GM18498 (cell line): ENCODE data around the gene FBLN2.

ENCODE experiments used
- ATAC-seq: cut with Tn5 transposase; IDR thresholded peaks from one replicate; pipeline ENCODE4 v1.9.1; 2021; ENCODE audit warnings: mild to moderate bottlenecking, moderate library complexity; ENCODE audit not compliant: unreplicated experiment

Gene FBLN2

DNA sequence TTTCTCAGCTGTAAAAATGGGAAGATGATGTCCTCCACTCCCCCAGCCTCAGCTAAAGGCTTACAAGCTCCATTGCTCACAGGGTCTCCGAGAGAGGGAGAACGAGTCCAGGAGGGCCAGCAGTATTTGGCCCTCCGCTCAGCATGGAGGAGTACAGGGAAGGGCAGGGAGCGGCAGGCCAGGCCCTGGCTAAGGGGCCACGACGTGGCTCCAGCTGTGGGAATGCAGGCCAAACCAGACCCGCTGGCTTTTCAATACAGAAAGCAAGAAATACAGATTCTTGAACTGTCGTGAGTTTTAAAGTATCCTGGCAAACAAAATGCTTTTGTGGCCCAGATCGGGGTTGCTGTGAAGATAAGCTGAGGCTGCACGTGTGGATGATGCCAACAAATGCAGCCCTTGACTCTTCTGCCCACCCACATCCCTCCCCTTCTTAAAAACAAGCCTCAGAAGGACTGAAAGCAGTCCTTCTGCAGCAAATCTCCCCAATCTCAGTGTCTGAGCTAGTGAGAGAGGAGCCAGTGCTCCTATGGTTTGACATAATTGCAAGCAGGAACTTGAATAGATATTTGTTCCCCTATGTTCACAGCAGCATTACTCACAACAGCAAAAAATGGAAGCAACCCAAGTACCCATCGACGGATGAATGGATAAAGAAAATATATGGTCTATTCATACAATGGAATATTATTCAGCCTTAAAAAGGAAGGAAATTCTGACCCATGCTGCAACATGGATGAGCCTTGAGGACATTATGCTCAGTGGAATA, 18.5 kb upstream of the FBLN2 start:
- ATAC-seq: no peak

- ATAC-seq: no peak
These were observed 16.8 kb upstream of the FBLN2 start for GRCh38 chr3:13532085-13532484.

DNA sequence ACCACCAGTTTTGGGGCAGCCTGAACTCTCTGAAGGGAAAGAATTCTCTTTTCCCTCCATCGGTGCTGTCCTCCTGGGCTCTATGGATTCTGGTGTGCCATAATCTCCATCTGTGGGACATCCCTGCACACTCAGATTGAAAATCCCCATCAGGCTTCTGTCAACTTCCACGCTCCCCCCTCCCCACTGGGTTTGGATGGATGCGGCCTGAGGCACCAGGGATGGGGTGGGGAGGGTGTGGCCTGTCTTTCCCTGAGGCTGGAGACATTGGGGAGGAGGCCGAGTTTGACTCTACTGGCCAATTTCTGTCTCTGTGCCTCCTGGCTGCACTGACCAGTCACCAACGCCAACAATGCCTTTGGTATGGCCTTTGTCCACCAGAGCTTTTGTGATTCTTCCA, 16.3 kb upstream of the FBLN2 start:
- no peak for ATAC-seq

DNA sequence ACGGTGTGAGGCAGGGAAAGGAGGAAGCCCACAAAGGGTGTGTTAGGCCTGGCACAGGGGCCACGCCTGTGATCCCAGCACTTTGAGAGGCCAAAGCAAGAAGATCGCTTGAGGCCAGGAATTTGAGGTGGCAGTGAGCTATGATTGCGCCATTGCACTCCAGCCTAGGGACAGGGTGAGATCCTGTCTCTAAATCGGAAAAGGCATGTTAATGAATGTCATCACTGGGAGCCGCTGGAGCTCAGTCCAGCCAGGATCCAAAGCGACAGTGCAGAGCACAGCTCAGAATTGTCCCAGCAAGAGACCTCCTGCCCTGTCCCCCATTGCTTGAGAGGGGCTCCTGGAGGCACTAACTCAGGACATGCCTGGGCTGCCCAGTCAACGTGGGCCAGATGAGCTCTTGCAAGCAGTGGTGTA, 15.0 kb upstream of the FBLN2 start:
- no peak for ATAC-seq

DNA sequence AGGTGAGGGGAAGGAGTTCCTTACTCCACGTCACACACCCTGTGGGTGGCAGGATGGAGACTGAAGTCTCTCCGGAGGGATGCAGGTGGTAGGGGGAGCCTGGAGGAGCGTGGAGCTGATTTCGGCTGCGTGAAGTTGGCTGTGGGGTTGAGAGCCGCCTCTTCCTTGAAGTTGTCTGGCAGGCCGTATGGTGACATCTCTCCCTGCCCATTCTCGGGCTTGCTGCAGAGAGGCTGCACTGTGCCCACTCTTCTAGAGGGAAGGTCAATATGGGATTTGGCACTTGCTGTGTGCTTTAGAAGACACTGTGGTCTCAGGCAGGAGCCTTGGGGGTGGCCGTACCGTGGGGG, 13.4 kb upstream of the FBLN2 start:
- no peak for ATAC-seq

GRCh38 chr3:13535905-13536304, 13.0 kb upstream of the FBLN2 start:
- no peak for ATAC-seq

GRCh38 chr3:13536432-13536831, 12.5 kb upstream of the FBLN2 start:
- no peak for ATAC-seq

GRCh38 chr3:13536832-13537231, 12.1 kb upstream of the FBLN2 start:
- ATAC-seq: no peak

DNA sequence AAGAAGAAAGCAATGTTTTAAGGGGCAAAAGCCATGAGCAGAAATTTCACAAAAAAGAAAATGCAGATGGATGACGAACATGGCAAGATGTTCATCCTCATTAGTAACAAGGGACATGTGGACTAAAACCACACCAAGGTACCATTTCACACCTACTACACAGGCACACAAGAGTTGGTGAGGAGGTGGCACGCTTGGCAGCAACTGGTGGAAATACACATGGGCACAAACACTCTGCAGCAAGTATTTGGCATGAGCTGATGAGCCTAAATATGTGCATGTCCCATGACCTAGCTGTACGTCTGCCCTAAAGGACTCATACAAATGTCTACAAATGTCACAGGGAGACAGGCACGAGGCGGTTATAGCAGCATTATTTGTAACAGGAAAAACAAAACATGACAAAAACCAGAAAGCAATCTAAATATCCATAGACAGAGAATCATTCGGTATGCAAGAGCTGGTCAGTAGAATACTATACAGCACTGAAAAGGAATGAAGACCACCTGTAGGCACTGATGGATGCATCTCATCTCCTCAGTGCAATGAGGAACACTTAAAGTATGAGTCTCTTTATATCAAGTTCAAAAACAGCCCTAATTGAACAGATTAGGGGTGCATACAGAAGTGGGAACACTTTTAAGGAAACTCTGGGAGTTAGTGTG, 11.5 kb upstream of the FBLN2 start:
- no peak for ATAC-seq

DNA sequence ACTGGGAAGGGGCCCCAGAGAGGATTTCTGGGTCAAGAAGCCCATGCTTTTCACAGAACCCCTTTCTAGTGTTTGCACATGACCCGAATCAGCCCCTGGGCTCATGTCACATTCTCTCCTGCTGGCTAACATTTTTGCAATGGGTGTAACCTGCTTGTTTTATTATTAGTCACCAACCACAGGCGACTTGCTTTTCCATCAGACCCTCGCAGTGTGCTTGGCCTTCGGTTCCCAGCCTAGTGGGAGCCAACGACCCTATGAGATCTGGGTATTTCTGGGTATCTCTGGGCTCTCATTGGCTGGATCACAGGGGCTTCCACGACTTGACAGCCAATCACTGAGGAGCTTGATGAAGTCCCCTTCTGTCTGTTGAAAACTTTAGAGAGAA, 11.0 kb upstream of the FBLN2 start:
- no peak for ATAC-seq

- no peak for ATAC-seq
These were observed 10.2 kb upstream of the FBLN2 start for GRCh38 chr3:13538520-13539291.

- no peak for ATAC-seq
These were observed 9.7 kb upstream of the FBLN2 start for GRCh38 chr3:13539292-13539638.

DNA sequence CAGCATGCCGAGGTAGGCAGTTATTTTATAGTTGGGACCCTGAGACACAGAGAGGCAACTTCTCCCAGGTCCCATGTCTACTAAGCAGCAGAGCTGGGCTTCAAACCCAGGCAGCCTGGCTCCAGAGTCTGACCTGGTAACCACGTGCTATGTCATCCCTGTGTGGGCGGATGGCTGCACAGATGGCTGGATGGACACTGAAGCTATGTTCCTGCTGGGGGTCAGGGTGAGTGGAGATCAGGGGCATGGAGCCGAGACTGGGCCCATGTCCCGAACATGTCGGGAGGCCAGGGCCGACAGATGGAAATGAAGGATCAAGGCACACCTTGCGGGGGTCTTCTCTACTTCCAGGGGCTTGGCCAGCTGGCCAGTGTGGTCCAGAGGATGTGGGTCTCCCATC, 9.3 kb upstream of the FBLN2 start:
- no peak for ATAC-seq

- ATAC-seq: no peak
These were observed 8.5 kb upstream of the FBLN2 start for GRCh38 chr3:13540297-13540995.

GRCh38 chr3:13541691-13542090, 7.2 kb upstream of the FBLN2 start:
- ATAC-seq: no peak

GRCh38 chr3:13542142-13542541, 6.8 kb upstream of the FBLN2 start:
- ATAC-seq: no peak

DNA sequence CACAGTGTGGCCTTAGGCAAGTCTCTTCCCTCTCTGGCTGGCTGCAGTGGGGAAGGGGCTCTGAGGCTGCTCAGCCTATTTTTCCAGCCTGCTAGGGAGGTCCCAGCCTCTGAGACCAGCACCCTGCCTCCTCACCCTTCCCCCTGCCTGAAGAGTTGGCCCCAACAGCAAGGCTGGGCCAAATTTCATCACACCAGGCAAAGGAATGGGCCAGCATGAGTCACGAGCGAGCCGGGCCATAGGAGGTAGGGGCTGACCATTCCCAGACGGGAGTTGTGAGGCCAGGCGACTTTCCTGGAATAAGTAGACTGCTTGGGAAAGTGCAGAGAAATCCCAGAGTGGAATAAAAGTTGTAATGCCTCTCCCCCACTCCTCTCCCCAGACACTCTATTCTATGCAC, 5.7 kb upstream of the FBLN2 start:
- ATAC-seq: no peak

- ATAC-seq: no peak
These were observed 4.6 kb upstream of the FBLN2 start for GRCh38 chr3:13544293-13544831.

GRCh38 chr3:13544951-13545651, 3.8 kb upstream of the FBLN2 start:
- ATAC-seq: no peak

- no peak for ATAC-seq
These were observed 2.9 kb upstream of the FBLN2 start for GRCh38 chr3:13545952-13546454.
